UCSD-AML1 (cell line): ENCODE results near the gene NCAPD3.
A peak's percentile ranks its signal among the peaks of the same experiment; 100 is the strongest.
"Not testable (repeated sequence)": the region's sequence is repeated elsewhere in the genome, so short reads cannot be mapped to it uniquely, and the experiment has no call there.

Experiments used
- DNase-seq: peaks from one replicate; lab custom pipeline; 2025; ENCODE audit not compliant: unreplicated experiment; lab: John Stamatoyannopoulos, UW

NCAPD3 gene, protein sequence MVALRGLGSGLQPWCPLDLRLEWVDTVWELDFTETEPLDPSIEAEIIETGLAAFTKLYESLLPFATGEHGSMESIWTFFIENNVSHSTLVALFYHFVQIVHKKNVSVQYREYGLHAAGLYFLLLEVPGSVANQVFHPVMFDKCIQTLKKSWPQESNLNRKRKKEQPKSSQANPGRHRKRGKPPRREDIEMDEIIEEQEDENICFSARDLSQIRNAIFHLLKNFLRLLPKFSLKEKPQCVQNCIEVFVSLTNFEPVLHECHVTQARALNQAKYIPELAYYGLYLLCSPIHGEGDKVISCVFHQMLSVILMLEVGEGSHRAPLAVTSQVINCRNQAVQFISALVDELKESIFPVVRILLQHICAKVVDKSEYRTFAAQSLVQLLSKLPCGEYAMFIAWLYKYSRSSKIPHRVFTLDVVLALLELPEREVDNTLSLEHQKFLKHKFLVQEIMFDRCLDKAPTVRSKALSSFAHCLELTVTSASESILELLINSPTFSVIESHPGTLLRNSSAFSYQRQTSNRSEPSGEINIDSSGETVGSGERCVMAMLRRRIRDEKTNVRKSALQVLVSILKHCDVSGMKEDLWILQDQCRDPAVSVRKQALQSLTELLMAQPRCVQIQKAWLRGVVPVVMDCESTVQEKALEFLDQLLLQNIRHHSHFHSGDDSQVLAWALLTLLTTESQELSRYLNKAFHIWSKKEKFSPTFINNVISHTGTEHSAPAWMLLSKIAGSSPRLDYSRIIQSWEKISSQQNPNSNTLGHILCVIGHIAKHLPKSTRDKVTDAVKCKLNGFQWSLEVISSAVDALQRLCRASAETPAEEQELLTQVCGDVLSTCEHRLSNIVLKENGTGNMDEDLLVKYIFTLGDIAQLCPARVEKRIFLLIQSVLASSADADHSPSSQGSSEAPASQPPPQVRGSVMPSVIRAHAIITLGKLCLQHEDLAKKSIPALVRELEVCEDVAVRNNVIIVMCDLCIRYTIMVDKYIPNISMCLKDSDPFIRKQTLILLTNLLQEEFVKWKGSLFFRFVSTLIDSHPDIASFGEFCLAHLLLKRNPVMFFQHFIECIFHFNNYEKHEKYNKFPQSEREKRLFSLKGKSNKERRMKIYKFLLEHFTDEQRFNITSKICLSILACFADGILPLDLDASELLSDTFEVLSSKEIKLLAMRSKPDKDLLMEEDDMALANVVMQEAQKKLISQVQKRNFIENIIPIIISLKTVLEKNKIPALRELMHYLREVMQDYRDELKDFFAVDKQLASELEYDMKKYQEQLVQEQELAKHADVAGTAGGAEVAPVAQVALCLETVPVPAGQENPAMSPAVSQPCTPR (N-terminal part only)

DNA sequence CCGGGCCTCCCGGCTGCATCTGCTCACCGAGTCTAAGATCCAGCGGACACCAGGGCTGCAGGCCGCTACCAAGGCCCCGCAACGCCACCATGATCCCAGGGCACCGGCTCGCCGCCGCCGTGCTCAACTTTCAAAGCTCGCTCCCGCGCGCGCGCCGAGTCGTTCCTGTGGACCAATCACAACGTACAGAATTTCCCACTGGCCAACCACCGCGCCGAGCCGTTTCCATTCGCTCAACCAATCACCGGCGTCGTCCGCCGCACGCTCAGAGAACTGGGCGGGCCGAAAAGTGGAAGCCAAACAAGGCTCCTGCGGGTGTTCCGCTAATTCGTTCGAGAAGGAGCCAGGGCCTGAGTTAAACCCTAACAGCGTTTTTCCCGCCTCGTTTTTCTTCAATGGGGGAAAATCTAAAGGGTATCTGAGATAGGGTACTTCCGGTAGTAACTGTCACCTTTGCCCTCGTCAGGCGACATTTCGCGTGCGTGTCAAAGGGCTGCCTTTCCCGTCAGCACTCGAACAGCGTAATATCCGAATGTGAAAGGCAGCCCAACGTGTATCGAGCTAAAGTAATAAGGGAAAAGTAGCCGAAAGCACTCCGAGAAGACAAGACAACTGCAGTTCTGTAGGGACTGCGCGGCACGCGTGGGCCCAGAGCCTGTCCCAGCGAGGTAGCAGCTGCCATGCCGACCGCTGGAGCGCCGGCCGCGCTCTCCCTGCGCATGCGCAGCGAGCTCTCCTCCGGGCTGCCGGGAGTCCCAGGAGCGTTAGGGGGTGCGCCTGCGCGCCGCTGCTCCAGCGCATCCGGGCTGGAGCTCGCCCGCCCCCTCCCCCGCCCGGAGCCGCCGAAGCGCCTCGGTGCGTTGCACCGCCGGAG is at the start of gene NCAPD3, which contains the start of gene VPS26B:
Gene NCAPD3 (minus strand): TSS at position 132 of the 874 bp plus-strand sequence. CDS start 41 bp downstream, at position 91.
Gene VPS26B (plus strand): TSS at position 836 of the 874 bp plus-strand sequence. CDS start 452 bp downstream, outside the sequence.
- peak; percentile 96 for DNase-seq

DNA sequence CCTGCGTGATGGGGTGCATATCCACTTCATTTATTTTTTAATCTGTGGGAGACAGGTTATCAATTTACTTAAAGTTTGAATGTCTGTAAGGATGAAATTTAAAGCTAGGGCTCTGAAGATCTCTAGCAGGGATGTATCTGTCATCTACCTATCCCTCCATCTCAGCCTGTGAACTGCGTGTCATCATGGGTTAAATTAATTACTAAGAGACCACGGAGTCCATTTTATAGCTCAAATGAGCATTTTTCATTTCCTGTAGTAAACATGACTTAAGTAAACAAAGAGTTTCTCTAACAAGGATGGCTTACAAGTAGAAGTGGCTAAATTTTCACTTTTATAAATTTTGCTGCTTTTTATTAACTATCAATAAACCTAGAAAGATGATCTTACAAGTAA is 49.5 kb upstream of the NCAPD3 start:
- DNase-seq, result no peak

DNA sequence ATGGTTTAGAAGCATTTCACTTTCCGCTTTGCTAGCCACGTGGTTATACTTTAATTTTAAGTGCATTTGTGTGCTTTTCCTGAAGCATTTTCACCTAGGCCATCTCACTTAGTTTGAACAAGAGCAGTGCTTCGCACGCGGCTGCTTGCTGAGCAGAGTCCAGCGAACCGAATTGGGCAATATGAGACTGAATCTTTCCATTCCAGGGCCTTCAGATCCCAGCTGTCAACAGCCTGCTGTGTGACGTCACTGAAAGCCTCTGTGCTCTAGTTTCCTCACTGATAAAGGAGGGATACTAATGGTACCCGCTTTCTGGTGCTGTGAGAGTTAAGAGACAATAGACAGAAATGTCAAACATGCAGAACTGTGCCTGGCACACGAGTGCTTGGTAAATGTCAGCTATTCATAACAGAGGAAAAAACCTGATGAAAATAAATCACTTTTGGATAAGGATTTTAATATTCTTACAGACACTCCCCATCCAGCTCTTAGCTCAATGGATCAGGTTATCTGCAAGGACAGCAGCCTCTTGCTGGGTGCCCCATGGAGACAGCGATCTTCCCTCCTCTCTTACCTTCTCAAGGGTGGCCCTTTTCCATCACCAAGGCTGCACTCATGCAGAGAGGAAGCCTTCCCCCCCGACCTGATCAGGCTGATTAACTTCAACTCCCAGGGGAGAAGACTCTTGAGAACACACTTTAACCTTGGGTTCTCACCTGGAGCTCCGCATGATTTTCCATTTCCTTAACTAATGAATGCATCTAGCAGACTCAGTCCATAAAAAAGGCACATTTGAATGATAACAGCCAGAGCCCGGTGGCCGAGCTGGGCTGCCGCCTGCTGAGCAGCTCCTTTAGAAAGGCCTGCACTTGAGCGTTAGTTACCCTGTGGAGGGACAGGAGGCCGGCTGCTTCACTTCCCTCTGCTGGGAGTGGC is 48.9 kb upstream of the NCAPD3 start:
- DNase-seq, result no peak

DNA sequence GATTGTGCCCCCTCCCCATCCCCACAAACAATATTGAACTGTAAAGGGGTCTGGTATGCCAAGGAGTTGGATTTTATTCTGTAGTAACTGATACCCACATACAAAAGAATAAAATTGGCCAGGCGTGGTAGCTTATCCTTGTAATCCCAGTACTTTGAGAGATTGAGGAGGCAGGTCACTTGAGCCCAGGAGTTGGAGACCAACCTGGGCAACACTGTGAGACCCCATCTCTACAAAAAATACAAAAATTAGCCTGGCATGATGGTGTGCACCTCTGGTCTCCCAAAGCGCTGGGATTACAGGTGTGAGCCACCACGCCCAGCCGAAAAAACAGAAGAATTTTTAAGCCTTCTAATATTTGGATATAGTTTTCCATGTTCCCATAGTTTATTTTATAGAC is 48.2 kb upstream of the NCAPD3 start:
- no peak for DNase-seq

DNA sequence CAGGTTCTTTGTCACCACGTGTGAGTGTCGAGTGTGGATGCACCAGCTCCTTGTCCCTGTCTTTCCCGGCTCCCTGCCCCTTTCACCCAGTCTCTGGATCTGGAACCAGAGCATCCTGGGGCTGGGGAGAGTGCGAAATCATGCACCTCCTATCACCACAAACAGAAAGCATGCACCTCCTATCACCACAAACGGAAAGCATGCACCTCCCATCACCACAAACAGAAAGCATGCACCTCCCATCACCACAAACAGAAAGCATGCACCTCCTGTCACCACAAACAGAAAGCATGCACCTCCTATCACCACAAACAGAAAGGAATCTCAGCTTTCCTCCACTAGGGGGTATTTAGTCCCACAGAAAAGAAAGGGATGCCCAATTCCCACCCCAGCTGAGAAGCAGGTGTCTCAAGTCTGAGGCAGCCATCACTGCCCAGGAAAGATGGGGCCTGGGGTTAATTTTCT is 46.5 kb upstream of the NCAPD3 start:
- DNase-seq, result no peak

DNA sequence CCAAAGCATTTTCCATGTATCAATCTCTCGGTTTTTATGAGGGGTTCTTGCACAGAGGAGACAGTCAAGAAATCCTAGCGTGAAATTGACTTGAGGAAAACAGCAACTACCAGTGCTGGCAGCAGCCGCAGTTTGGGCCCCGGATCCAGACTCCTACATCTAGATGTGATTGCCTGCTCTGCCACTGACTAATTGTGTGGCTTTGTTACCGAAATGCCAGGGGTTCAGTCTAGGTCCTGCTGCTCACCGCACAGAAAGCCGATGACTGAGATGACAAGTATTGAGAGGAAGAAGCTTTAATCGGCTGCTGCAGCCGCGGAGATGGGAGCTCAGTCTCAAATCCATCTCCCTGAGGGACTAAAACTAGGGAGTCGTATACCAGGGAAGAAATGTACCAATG is 44.2 kb upstream of the NCAPD3 start:
- no peak for DNase-seq

DNA sequence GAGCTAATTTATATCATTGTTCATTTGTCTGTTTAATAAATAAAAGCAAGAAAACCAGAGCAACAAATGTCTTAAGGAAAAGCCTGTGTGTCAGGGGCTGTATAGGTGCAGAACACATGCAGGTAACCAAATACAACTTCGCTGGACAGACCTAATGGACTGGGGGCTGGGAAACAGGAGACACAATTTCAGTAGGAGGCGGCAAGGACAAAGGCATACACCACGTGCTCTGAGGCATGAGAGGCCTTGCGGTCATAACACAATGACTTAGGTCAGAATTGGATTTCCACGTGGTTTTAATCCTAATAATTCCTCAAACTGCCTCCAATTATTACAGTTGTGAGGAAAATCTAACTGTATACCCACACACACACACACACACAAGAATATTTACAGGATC is 43.7 kb upstream of the NCAPD3 start:
- no peak for DNase-seq

DNA sequence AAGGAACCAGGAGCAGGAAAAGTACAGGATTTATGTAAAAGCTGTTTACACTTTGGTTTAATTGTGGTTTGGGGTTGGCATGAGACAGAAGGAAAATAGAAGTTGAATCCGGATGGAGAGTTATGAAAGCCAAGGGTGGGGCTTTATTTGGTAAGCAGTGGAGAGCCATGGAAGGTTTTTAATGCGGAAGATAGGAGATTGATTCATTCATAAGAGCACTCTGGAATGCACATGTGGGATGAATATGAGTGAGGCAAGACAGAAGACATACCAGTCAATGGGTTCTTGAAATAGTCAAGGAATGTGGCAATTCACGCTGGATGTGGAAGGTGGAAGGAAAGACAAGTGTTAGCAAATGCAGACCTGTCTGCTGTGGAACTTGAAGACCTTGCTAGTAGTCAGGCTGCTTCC is 43.1 kb upstream of the NCAPD3 start:
- DNase-seq, result no peak

DNA sequence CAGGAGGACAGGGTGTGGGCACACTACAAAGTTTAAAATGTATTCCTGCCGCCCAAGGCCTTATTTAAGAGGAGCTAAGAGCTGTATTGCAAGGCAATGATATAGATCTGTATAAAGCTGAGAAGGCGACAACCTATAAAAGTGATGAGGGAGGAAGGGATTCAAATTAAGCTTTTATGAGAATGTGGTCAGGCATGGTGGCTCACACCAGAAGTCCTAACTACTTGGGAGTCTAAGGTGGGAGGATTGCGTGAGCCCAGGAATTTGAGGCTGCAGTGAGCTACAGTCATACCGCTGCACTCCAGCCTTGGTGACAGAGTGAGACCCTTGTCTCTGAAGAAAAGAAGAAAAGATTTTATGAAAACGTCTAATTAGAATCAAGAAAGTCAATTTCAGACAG is 42.7 kb upstream of the NCAPD3 start:
- no peak for DNase-seq

DNA sequence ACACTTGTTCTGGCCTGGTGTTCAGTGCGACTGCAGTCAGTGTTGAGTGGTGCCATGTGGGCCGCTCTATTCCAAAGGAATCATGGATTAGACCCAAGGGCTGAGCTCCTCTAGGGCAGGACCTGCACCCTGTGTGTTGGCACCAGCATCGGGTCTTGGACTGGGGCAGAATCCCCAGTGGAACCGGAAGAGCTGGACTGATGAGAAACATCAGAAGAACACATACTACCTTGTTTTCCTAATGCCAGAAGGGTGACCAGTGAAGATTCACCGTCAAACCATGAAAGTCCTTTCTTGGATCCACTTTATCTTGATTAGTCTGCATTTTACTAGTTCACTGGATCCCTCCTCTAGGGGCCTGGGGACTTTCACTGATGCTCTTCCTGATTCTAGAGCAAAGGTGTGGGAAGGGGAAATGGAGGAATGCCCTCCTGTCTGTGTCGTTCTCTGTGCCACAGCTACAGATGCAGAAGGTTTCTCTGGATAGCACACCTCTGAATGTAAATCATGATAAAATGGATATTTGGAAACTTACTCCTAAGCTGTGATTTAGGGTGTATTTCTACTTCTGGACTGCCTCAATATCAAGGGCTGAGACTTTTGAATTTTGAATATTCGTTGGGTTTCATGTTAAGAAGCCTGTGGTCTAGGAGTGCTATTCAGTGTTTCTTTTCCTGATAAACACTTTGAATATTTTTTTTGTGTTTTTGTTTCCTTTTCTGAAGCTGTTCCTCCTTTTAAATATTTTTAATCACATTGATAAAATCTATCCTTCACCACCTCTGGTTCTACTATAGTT is 41.4 kb upstream of the NCAPD3 start:
- no peak for DNase-seq

DNA sequence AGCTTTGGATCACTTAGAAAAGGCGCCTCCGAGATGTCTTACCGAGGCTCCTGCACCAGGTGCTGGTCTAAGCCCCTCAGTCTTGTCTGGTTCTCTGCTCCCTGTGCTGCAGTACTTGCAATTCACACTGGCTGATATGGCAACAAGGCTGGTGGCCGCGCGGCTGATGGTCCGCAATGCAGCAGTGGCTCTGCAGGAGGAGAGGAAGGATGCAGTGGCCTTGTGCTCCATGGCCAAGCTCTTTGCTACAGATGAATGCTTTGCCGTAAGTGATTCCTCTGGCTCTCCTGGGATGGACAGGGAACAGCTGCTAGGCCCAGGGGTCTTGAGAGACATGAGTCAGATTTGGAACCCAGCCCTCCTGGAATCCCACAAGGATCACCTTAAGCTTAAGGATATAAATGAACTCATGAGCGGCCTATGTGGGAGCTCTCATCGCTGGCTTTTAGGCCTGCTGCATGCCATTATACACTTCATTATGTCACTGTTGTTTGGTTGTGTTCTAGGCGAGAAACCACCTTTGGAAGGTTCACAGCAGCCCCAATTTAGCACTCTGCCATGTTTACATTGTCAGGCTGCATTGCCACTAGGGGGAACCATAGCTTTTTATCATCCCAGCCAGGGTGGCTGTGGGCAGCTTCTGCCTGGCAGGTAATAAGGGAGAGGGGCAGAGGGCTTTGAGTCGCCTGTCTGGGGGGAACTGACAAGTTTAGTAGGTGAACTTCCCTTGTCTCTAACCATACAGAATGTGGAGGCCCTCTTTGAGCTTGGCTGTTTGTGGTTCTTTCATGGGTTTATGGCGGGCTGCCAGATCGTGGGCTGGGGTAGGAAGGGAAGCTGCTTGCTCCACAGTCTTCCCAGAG is 38.1 kb upstream of the NCAPD3 start:
- DNase-seq, result no peak

DNA sequence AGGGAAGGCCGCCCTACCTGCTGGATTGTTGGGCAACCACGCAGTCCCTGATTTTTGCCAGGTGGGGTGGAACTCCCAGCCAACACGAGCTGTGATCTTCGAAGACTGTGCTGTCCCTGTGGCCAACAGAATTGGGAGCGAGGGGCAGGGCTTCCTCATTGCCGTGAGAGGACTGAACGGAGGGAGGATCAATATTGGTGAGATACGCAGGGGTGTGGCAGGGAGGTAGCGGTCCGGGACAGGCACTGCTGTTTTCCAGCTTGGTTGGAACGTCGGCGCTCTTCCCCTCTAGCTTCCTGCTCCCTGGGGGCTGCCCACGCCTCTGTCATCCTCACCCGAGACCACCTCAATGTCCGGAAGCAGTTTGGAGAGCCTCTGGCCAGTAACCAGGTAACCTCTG is 37.2 kb upstream of the NCAPD3 start:
- DNase-seq, result no peak

DNA sequence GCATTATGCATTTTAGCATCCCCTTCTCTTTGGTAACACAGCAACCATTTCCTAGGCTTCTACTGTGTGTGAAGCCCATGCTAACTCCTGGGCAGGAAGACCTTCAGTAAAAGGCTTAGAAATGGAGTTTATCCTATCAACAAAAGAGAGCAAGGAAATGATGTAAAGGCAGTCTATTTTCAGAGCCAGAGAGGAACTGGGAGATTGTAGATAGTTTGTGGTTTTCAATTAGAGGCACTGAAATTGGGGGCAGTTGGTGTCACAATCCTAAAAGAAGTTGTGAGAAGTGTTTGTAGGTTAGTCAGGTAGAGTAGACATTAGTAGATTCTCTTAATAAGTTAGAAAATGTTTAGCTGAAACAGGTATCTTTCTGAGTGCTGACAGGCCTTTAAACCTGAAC is 36.7 kb upstream of the NCAPD3 start:
- no peak for DNase-seq

DNA sequence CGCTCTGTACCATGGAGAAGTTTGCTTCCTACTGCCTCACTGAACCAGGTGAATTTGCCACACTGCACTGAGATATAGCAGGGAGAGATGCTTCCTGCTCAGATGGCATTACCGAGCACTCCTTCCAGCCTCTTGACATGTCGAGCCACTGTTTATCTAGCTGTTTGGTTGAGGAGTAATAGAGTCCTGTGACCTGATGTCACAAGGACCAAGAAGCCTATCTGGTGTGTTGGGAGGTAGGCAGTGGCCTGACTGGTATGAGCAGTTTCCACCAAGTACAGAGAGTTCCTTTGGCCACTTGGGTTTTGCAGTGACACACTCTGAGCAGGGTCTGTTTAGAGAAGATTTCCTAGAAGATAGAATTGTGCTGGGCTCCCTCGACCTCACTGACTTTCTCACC is 34.8 kb upstream of the NCAPD3 start:
- no peak for DNase-seq

DNA sequence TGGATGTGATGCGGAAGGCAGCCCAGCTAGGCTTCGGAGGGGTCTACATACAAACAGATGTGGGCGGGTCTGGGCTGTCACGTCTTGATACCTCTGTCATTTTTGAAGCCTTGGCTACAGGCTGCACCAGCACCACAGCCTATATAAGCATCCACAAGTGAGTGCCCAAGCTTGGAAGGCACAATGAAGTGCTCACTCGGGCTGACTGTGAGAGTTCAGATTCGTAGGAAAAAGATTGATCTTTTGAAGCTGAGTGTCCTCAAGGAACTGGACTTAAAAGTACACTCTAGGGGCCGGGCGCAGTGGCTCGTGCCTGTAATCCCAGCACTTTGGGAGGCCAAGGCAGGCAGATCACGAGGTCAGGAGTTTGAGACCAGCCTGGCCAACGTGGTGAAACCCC is 33.3 kb upstream of the NCAPD3 start:
- DNase-seq, result no peak

DNA sequence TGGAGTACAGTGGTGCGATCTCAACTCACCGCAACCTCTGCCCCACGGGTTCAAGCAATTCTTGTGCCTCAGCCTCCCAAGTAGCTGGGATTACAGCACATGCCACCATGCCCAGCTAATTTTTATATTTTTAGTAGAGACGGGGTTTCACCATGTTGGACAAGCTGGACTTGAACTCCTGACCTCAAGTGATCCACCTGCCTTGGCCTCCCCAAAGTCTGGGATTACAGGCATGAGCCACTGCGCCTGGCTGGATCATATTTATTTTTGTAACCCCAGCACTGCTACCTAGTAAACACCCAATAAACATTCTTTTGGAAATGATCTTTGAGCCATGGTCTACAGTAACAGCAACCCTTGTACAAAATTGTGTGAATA is 31.4 kb upstream of the NCAPD3 start:
- DNase-seq, result not testable (repeated sequence)
